Prostate gland (tissue), 2 donors: ENCODE measurements around the gene ADAMTS14. TPM values are rescaled to one million over a fixed set of nuclear protein-coding genes. Genes with fewer than 3 reads are reported as not detected.

Experiments
- DNase-seq: peaks from one replicate; pipeline ENCODE4 v3.0.0-alpha.2; 2019; ENCODE audit warnings: low spot score
- H3K27ac ChIP-seq, 2 donors: fragments of 200-600 bp; sonication (generic); 2 replicates each; pipeline ENCODE4 v1.5.1; 2017 to 2019
- H3K27me3 ChIP-seq: fragments of 200-600 bp; sonication (generic); replicated peaks from 2 replicates; pipeline ENCODE4 v1.5.1; 2019; ENCODE audit not compliant: insufficient read depth
- H3K36me3 ChIP-seq, 2 donors: fragments of 200-600 bp; sonication (generic); 1 replicate in 1 of 2; 2 replicates in 1 of 2; pipeline versions ENCODE4 v1.5.1 to v1.8.1; 2017 to 2019
- H3K4me1 ChIP-seq: fragments of 200-600 bp; sonication (generic); replicated peaks from 2 replicates; pipeline ENCODE4 v1.5.1; 2019
- H3K4me3 ChIP-seq, 2 donors: fragments of 200-600 bp; sonication (generic); 2 replicates each; pipeline ENCODE4 v1.5.1; 2017 to 2019
- H3K9me3 ChIP-seq: fragments of 200-600 bp; sonication (generic); 2 replicates; pipeline ENCODE4 v1.5.1; 2017
- POLR2A ChIP-seq: fragments of 450-650 bp; IDR thresholded peaks from one replicate; pipeline ENCODE4 v1.6.1; 2016; ENCODE audit warnings: antibody characterized with exemption, mild to moderate bottlenecking
- POLR2AphosphoS5 ChIP-seq: sonication (generic); formaldehyde crosslinking; IDR thresholded peaks from one replicate; pipeline ENCODE4 v1.6.1; 2017; ENCODE audit warnings: antibody characterized with exemption
- WGBS: methylation state at CpG from one replicate; pipeline ENCODE4 v1.1.5; 2018; 5-methylcytosine and 5-hydroxymethylcytosine counted together
- intact Hi-C: fragments of 100-400 bp; cut with DNase I; formaldehyde crosslinking; loops from one replicate; pipeline ENCODE4 v1.14.2; 2022
- total RNA-seq, 2 donors: library from RNA; depleted of rRNA; stranded (reverse); fragments of >200 nt; gene quantifications; one replicate each; pipeline ENCODE4 v1.1.0, GENCODE V29; 2016
- TF ChIP-seq, protein P1 (sequence below), 4 experiments: fragments of 200-600 bp in 2 of 4; fragments of 450-650 bp in 2 of 4; sonication (generic) in 2 of 4; IDR thresholded peaks; 1 replicate in 3 of 4; 2 replicates in 1 of 4; pipeline ENCODE4 v1.5.1; 2016 to 2019; ENCODE audit warnings: antibody characterized with exemption in 4 of 4, mild to moderate bottlenecking in 2 of 4, moderate library complexity in 2 of 4

ADAMTS14 gene
- total RNA-seq, 2 donors from 2014 or later: 0.28 TPM; not detected in 1

DNA sequence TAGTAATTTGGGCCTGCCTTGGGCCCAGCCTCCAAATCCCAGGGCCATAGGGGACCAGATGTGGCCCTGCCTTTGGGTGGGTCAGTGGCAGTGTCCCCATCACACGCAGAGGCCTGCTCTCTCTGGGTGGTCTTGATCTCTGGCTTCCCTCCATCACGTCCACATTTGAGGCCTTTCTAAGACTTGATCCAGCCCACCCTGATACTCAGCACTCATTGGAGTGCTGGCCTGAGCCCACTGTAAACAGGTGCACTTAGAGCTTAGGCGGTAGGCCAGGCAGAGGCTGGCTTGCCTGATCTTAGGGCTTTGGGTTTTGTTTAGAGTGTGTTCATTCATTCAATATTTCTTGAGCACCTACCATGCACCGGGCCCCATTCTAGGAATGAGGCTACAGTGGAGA, 60.3 kb downstream of the ADAMTS14 start:
- no peak overlapping the region for H3K4me3 ChIP-seq
- no peaks in the 10 kb centered on the region for H3K36me3 ChIP-seq
- intact Hi-C loops: no loop called here
- H3K27me3 ChIP-seq: no peaks in the 10 kb centered on the region
- TF ChIP-seq, protein P1, sequence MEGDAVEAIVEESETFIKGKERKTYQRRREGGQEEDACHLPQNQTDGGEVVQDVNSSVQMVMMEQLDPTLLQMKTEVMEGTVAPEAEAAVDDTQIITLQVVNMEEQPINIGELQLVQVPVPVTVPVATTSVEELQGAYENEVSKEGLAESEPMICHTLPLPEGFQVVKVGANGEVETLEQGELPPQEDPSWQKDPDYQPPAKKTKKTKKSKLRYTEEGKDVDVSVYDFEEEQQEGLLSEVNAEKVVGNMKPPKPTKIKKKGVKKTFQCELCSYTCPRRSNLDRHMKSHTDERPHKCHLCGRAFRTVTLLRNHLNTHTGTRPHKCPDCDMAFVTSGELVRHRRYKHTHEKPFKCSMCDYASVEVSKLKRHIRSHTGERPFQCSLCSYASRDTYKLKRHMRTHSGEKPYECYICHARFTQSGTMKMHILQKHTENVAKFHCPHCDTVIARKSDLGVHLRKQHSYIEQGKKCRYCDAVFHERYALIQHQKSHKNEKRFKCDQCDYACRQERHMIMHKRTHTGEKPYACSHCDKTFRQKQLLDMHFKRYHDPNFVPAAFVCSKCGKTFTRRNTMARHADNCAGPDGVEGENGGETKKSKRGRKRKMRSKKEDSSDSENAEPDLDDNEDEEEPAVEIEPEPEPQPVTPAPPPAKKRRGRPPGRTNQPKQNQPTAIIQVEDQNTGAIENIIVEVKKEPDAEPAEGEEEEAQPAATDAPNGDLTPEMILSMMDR (IDR thresholded peaks at IDR 0.05): no peak
- TF ChIP-seq POLR2A: no peak
- TF ChIP-seq POLR2AphosphoS5: no peak
- no peak overlapping the region for H3K27ac ChIP-seq
- 81% methylated on average over 4 of the region's 4 CpGs for WGBS
- no peaks in the 10 kb centered on the region for H3K4me1 ChIP-seq
- H3K9me3 ChIP-seq: no peaks in the 10 kb centered on the region
- no peak for DNase-seq

DNA sequence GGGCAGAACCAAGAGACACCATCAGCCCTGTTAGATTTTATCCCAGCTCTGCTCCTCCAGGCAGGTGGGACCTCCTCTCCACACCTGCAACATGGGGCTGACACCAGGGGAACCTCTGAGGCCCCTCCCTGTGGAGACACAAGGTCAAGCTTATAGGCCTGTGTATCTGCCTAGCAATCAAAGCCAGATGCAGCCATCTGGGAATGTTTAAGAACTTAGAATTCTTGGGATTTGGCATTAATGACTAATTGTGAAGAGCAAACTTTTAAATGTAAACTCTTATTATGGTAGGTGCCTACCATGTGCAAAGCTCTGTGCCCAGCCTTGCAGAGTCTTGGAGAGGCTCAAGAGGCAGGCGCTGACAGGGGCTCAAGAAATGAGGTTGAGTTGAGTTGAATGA, 60.7 kb downstream of the ADAMTS14 start:
- no peak overlapping the region for H3K4me3 ChIP-seq
- H3K27me3 ChIP-seq: no peaks in the 10 kb centered on the region
- 100% methylated on average over 1 of the region's 1 CpG for WGBS
- DNase-seq: no peak
- intact Hi-C loops: no loop called here
- H3K27ac ChIP-seq: no peak overlapping the region
- H3K36me3 ChIP-seq: no peaks in the 10 kb centered on the region
- no peaks in the 10 kb centered on the region for H3K4me1 ChIP-seq
- no peaks in the 10 kb centered on the region for H3K9me3 ChIP-seq
- no peak for TF ChIP-seq POLR2A
- no peak for TF ChIP-seq POLR2AphosphoS5
- TF ChIP-seq, protein P1 (IDR thresholded peaks at IDR 0.05): no peak

DNA sequence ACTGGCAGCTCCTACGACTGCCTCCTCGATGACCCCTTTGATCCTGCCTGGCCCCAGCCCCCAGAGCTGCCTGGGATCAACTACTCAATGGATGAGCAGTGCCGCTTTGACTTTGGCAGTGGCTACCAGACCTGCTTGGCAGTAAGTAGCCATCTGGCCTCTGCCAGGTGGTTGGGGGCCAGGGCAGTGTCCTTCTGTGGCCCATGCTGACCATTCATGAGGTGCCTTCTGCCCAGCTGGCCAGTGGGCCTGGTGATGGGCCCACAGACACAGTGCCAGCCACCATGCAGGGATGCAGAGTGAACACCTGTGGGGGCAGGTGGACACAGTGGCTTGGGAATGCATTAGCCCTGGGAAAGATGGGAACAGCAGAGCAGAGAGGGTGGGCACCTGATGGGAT, 62.9 kb downstream of the ADAMTS14 start:
- H3K36me3 ChIP-seq: no peaks in the 10 kb centered on the region
- no peaks in the 10 kb centered on the region for H3K4me1 ChIP-seq
- H3K9me3 ChIP-seq: no peaks in the 10 kb centered on the region
- intact Hi-C loops: no loop called here
- 81% methylated on average over 3 of the region's 3 CpGs for WGBS
- no peaks in the 10 kb centered on the region for H3K27me3 ChIP-seq
- H3K27ac ChIP-seq: no peak overlapping the region
- H3K4me3 ChIP-seq: no peak overlapping the region
- no peak for DNase-seq
- TF ChIP-seq, protein P1 (IDR thresholded peaks at IDR 0.05): no peak
- TF ChIP-seq POLR2AphosphoS5 (no peak), POLR2A (no peak)

DNA sequence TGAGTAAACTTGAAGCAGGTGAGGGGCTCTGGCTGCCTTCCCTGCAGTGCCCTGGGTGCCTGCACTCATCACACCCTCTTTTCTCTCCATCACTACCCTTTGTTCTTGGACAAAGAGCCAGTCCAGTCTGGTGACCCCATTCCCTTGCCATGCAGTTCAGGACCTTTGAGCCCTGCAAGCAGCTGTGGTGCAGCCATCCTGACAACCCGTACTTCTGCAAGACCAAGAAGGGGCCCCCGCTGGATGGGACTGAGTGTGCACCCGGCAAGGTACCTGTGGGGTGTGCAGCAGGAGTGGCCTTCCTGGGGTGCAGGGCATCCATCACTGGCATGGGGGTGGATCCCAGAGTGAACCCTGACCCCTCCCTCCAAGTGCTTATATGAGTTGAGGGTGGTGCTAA, 64.2 kb downstream of the ADAMTS14 start:
- Histone ChIP-seq H3K9me3 (no peaks in the 10 kb centered on the region), H3K27ac (no peak overlapping the region), H3K27me3 (no peaks in the 10 kb centered on the region), H3K4me3 (no peak overlapping the region), H3K4me1 (no peaks in the 10 kb centered on the region), H3K36me3 (no peaks in the 10 kb centered on the region)
- DNase-seq: no peak
- 97% methylated on average over 3 of the region's 3 CpGs for WGBS
- intact Hi-C loops: no loop called here
- no peak for TF ChIP-seq POLR2AphosphoS5
- TF ChIP-seq, protein P1 (IDR thresholded peaks at IDR 0.05): no peak
- TF ChIP-seq POLR2A: no peak

DNA sequence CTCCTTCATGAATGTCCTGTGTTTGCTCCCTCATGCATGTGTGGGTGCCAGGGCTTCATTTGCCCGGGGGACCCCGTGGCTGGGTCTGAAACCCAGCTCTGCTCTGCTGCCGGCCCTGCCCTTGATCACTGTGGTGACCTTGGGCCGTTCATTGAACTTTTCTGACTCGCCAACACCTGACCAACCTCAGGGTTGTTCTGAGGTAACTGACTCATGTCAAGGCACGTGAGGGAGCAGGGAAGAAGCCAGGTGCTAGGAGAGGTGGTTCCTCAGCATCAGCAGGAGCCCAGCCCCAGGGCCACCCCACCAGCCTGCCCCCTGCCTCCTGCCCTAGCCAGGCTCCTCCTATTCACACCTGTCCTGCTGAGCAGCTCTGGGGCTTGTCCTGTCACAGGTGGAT, 64.9 kb downstream of the ADAMTS14 start:
- intact Hi-C loops: no loop called here
- H3K27ac ChIP-seq: no peak overlapping the region
- no peak overlapping the region for H3K4me3 ChIP-seq
- no peaks in the 10 kb centered on the region for H3K9me3 ChIP-seq
- 89% methylated on average over 6 of the region's 6 CpGs for WGBS
- DNase-seq: no peak
- H3K36me3 ChIP-seq: no peaks in the 10 kb centered on the region
- no peaks in the 10 kb centered on the region for H3K4me1 ChIP-seq
- no peaks in the 10 kb centered on the region for H3K27me3 ChIP-seq
- TF ChIP-seq, protein P1 (IDR thresholded peaks at IDR 0.05): no peak
- TF ChIP-seq POLR2AphosphoS5: no peak
- TF ChIP-seq POLR2A: no peak
